HL-60 (cell line): ENCODE data around the gene GJB5.

Experiments
- DNase-seq, 2 experiments: peaks; one replicate each; pipeline ENCODE4 v3.0.0-alpha.2; 2010 to 2020; ENCODE audit warnings: low read depth in 1 of 2, low spot score in 1 of 2
- H3K27ac ChIP-seq: fragments of 250-450 bp; sonication (Bioruptor Pico); replicated peaks from 2 replicates; pipeline ENCODE4 v1.5.1; 2020; ENCODE audit warnings: mild to moderate bottlenecking, moderate library complexity
- H3K27me3 ChIP-seq: fragments of 250-450 bp; sonication (Bioruptor Pico); 2 replicates; pipeline ENCODE4 v1.5.1; 2021; ENCODE audit warnings: mild to moderate bottlenecking, moderate library complexity; ENCODE audit not compliant: insufficient read depth, poor library complexity, severe bottlenecking
- H3K4me3 ChIP-seq: replicated peaks from 2 replicates; pipeline ENCODE4 v1.5.1; 2011; ENCODE audit warnings: mild to moderate bottlenecking, control low read depth, low read length; ENCODE audit not compliant: insufficient read depth
- GABPA ChIP-seq: IDR thresholded peaks from 2 replicates; pipeline ENCODE4 v1.6.1; 2012; ENCODE audit warnings: low read depth
- POLR2AphosphoS5 ChIP-seq: IDR thresholded peaks from 2 replicates; pipeline ENCODE4 v1.6.1; 2012; ENCODE audit warnings: low read depth
- SPI1 ChIP-seq: IDR thresholded peaks from 2 replicates; pipeline ENCODE4 v1.6.1; 2012; ENCODE audit warnings: low read depth, mild to moderate bottlenecking, borderline replicate concordance
- TF ChIP-seq, protein P1 (sequence below): IDR thresholded peaks from 2 replicates; pipeline ENCODE4 v1.6.1; 2012; ENCODE audit warnings: low read depth; ENCODE audit not compliant: insufficient replicate concordance
- TF ChIP-seq, protein P2 (sequence below): IDR thresholded peaks from one replicate; pipeline ENCODE4 v1.5.1; 2011; ENCODE audit warnings: low read length, control low read depth, inconsistent platforms; ENCODE audit not compliant: insufficient read depth

GJB5 gene

DNA sequence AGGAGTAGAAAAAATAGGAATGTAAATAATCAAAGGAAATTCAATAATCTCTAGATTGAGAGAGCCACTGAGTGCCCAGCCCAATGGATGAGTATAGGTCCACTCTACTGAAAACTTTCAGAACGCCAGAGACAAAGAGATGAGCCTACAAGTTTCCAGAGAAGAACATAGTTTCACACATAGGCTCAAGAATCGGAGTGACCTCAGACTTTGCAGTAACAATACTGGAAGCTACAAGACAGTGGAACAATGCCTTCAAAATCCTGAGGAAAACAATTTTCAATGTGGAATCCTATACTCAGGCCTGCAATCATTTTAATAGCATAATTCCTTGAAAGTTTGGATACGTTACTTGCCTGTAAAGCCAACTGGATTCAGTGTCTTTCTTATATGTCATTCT, 48.9 kb downstream of the GJB5 start:
- DNase-seq, result no peak
- Histone ChIP-seq H3K4me3 (no peak overlapping the region), H3K27me3 (peaks cover 3% of the 10 kb centered on the region), H3K27ac (no peak overlapping the region)
- TF ChIP-seq, protein P1, sequence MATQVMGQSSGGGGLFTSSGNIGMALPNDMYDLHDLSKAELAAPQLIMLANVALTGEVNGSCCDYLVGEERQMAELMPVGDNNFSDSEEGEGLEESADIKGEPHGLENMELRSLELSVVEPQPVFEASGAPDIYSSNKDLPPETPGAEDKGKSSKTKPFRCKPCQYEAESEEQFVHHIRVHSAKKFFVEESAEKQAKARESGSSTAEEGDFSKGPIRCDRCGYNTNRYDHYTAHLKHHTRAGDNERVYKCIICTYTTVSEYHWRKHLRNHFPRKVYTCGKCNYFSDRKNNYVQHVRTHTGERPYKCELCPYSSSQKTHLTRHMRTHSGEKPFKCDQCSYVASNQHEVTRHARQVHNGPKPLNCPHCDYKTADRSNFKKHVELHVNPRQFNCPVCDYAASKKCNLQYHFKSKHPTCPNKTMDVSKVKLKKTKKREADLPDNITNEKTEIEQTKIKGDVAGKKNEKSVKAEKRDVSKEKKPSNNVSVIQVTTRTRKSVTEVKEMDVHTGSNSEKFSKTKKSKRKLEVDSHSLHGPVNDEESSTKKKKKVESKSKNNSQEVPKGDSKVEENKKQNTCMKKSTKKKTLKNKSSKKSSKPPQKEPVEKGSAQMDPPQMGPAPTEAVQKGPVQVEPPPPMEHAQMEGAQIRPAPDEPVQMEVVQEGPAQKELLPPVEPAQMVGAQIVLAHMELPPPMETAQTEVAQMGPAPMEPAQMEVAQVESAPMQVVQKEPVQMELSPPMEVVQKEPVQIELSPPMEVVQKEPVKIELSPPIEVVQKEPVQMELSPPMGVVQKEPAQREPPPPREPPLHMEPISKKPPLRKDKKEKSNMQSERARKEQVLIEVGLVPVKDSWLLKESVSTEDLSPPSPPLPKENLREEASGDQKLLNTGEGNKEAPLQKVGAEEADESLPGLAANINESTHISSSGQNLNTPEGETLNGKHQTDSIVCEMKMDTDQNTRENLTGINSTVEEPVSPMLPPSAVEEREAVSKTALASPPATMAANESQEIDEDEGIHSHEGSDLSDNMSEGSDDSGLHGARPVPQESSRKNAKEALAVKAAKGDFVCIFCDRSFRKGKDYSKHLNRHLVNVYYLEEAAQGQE, result no peak
- TF ChIP-seq, protein P2, sequence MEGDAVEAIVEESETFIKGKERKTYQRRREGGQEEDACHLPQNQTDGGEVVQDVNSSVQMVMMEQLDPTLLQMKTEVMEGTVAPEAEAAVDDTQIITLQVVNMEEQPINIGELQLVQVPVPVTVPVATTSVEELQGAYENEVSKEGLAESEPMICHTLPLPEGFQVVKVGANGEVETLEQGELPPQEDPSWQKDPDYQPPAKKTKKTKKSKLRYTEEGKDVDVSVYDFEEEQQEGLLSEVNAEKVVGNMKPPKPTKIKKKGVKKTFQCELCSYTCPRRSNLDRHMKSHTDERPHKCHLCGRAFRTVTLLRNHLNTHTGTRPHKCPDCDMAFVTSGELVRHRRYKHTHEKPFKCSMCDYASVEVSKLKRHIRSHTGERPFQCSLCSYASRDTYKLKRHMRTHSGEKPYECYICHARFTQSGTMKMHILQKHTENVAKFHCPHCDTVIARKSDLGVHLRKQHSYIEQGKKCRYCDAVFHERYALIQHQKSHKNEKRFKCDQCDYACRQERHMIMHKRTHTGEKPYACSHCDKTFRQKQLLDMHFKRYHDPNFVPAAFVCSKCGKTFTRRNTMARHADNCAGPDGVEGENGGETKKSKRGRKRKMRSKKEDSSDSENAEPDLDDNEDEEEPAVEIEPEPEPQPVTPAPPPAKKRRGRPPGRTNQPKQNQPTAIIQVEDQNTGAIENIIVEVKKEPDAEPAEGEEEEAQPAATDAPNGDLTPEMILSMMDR, result no peak
- TF ChIP-seq GABPA, result no peak
- TF ChIP-seq SPI1, result no peak
- no peak for TF ChIP-seq POLR2AphosphoS5

DNA sequence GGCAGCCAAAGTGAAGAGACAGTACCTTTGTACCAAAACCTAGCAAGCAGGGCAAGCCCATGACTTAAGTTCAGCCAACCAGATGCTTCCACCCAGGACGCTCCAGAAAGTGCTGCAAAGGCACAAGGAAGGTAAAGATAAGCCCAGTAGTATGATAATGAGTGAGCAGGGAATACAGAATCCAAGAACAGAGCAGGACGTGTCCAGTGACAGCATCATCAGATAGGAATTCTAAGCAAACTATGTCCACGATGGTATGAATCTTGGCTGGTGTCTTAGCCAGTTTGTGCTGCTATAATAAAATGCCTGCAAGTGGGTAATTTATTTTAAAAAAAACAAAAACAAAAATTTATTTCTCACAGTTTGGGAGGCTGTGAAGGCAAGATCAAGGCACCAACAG, 51.5 kb downstream of the GJB5 start:
- H3K4me3 ChIP-seq, result no peak overlapping the region
- peaks cover 3% of the 10 kb centered on the region for H3K27me3 ChIP-seq
- no peak for DNase-seq
- TF ChIP-seq, protein P2, result no peak
- TF ChIP-seq, protein P1, result no peak
- no peak for TF ChIP-seq SPI1
- no peak for TF ChIP-seq POLR2AphosphoS5
- H3K27ac ChIP-seq, result no peak overlapping the region
